CD4-positive, alpha-beta T cell (primary cell): ENCODE data around the gene COX8C. TPM values are rescaled to one million over a fixed set of nuclear protein-coding genes. Genes with fewer than 3 reads are reported as not detected.

Experiments
- total RNA-seq, 174 experiments: library from RNA in 2 of 174; stranded (reverse) in 2 of 174; gene quantifications; one replicate each; pipeline ENCODE4 v1.2.3 and lab custom pipeline; 2021 to 2026

The COX8C gene
- total RNA-seq, 2 experiments from 2014 or later = not detected

Other genes starting within 250 kb of the COX8C start
- 10 to 100 TPM; 19.0 to 20.6 TPM for gene ITPK1, start 231.3 kb upstream of the COX8C start, total RNA-seq
- gene MOAP1, start 162.3 kb upstream of the COX8C start, total RNA-seq = 100 to 1,000 TPM; 127 to 130 TPM
- 1 to 10 TPM; 5.8 TPM for gene LYSET, start 161.9 kb upstream of the COX8C start, total RNA-seq
- gene GON7, start 140.1 kb upstream of the COX8C start, total RNA-seq = 1 to 10 TPM; 2.3 to 2.4 TPM
- gene UBR7, start 139.9 kb upstream of the COX8C start, total RNA-seq = 1 to 10 TPM; 6.8 to 7.4 TPM
- gene BTBD7, start 14.1 kb upstream of the COX8C start, total RNA-seq = 10 to 100 TPM; 12.5 to 12.6 TPM
- gene UNC79, start 83.8 kb downstream of the COX8C start, total RNA-seq = not detected